Measurements from ENCODE around the gene STAC2.
"Not testable (repeated sequence)": the region's sequence is repeated elsewhere in the genome, so short reads cannot be mapped to it uniquely, and the experiment has no call there.

The STAC2 gene

GRCh38 chr17:39186481-39187002, 39.2 kb downstream of the STAC2 start:
- DNase-seq (ENCODE audit: low read depth) = no peak

- no peak for DNase-seq (ENCODE audit: low read depth)
These were observed 42.0 kb downstream of the STAC2 start for GRCh38 chr17:39183720-39184119.

- DNase-seq (ENCODE audit: low read depth) = no peak
These were observed 42.7 kb downstream of the STAC2 start for GRCh38 chr17:39183045-39183444.

- no peak for DNase-seq (ENCODE audit: low read depth)
These were observed 44.4 kb downstream of the STAC2 start for GRCh38 chr17:39181303-39181702.

GRCh38 chr17:39178536-39178935, 47.2 kb downstream of the STAC2 start:
- no peak for DNase-seq (ENCODE audit: low read depth)

GRCh38 chr17:39177256-39177655, 48.5 kb downstream of the STAC2 start:
- DNase-seq (ENCODE audit: low read depth) = no peak

- no peak for DNase-seq (ENCODE audit: low read depth)
These were observed 50.1 kb downstream of the STAC2 start for GRCh38 chr17:39175695-39176093.

- DNase-seq (ENCODE audit: low read depth) = no peak
These were observed 50.6 kb downstream of the STAC2 start for GRCh38 chr17:39174920-39175694.

GRCh38 chr17:39173526-39174274, 52.0 kb downstream of the STAC2 start:
- DNase-seq (ENCODE audit: low read depth) = no peak

- no peak for DNase-seq (ENCODE audit: low read depth)
These were observed 52.7 kb downstream of the STAC2 start for GRCh38 chr17:39173080-39173479.

- DNase-seq (ENCODE audit: low read depth) = no peak
These were observed 53.8 kb downstream of the STAC2 start for GRCh38 chr17:39171933-39172332.

- no peak for DNase-seq (ENCODE audit: low read depth)
These were observed 55.2 kb downstream of the STAC2 start for GRCh38 chr17:39170558-39170957.

- no peak for DNase-seq (ENCODE audit: low read depth)
These were observed 55.6 kb downstream of the STAC2 start for GRCh38 chr17:39170109-39170508.

GRCh38 chr17:39169518-39169917, 56.2 kb downstream of the STAC2 start:
- no peak for DNase-seq (ENCODE audit: low read depth)

GRCh38 chr17:39169101-39169500, 56.6 kb downstream of the STAC2 start:
- no peak for DNase-seq (ENCODE audit: low read depth)

- DNase-seq (ENCODE audit: low read depth) = not testable (repeated sequence)
These were observed 57.2 kb downstream of the STAC2 start for GRCh38 chr17:39168503-39168902.

GRCh38 chr17:39167476-39167875, 58.3 kb downstream of the STAC2 start:
- DNase-seq (ENCODE audit: low read depth) = no peak

GRCh38 chr17:39166437-39167335, 59.1 kb downstream of the STAC2 start:
- DNase-seq (ENCODE audit: low read depth) = no peak

GRCh38 chr17:39165841-39166349, 59.9 kb downstream of the STAC2 start, which contains the start of gene ARL5C:
ARL5C (minus strand) TSS chr17:39166161; CDS start chr17:39165760, 401 bp downstream.
- no peak for DNase-seq (ENCODE audit: low read depth)

GRCh38 chr17:39165178-39165840, 60.4 kb downstream of the STAC2 start:
- no peak for DNase-seq (ENCODE audit: low read depth)

GRCh38 chr17:39164675-39165143, 61.0 kb downstream of the STAC2 start:
- DNase-seq (ENCODE audit: low read depth) = peak; percentile 76
